GM21528 (cell line): Measurements from ENCODE around the gene MMP15.
"Not testable (repeated sequence)": the region's sequence is repeated elsewhere in the genome, so short reads cannot be mapped to it uniquely, and the experiment has no call there.

Experiments
- ATAC-seq: cut with Tn5 transposase; IDR thresholded peaks from one replicate; pipeline ENCODE4 v1.9.1; 2021; ENCODE audit warnings: mild to moderate bottlenecking, moderate library complexity; ENCODE audit not compliant: unreplicated experiment, low FRiP score

Gene MMP15

GRCh38 chr16:58084635-58085034 lies 59.1 kb downstream of the MMP15 start:
- ATAC-seq = no peak

- no peak for ATAC-seq
Measured at GRCh38 chr16:58085171-58085570, 59.6 kb downstream of the MMP15 start.

GRCh38 chr16:58085584-58086251 lies 60.2 kb downstream of the MMP15 start:
- ATAC-seq = no peak

GRCh38 chr16:58086381-58087208 lies 61.0 kb downstream of the MMP15 start:
- ATAC-seq = no peak

- ATAC-seq = no peak
Measured at GRCh38 chr16:58087209-58087913, 61.8 kb downstream of the MMP15 start.

- no peak for ATAC-seq
Measured at GRCh38 chr16:58088091-58088490, 62.5 kb downstream of the MMP15 start.

GRCh38 chr16:58090396-58090795 lies 64.8 kb downstream of the MMP15 start:
- ATAC-seq = not testable (repeated sequence)

- no peak for ATAC-seq
Measured at GRCh38 chr16:58094026-58094425, 68.5 kb downstream of the MMP15 start.

GRCh38 chr16:58094791-58095574 lies 69.4 kb downstream of the MMP15 start:
- ATAC-seq = no peak

GRCh38 chr16:58095575-58095960 lies 70.0 kb downstream of the MMP15 start:
- not testable (repeated sequence) for ATAC-seq

- no peak for ATAC-seq
Measured at GRCh38 chr16:58096249-58096648, 70.7 kb downstream of the MMP15 start.
